SK-N-SH (cell line): ENCODE results near the gene SDHA. TPM values are rescaled to one million over a fixed set of nuclear protein-coding genes. Genes with fewer than 3 reads are reported as not detected.
"Not testable (repeated sequence)": the region's sequence is repeated elsewhere in the genome, so short reads cannot be mapped to it uniquely, and the experiment has no call there.

Source experiments
- CTCF ChIA-PET: fragments of 300-600, 350-600 bp; formaldehyde crosslinking; extraction: SDS; loops from one replicate; lab custom pipeline; 2021; lab: Yijun Ruan, JAX
- POLR2A ChIA-PET: fragments of 350-600 bp; sonication (Branson Sonifier 250); formaldehyde crosslinking; extraction: SDS; loops from one replicate; lab custom pipeline; 2020; ENCODE audit warnings: antibody characterized with exemption, inconsistent platforms; lab: Yijun Ruan, JAX
- DNase-seq: peaks from one replicate; pipeline ENCODE4 v3.0.0; 2012
- H2AFZ ChIP-seq: fragments of 200-600 bp; sonication (generic); 2 replicates; pipeline ENCODE4 v1.8.1; 2016; ENCODE audit warnings: antibody characterized with exemption, mild to moderate bottlenecking, low read depth
- H3F3A ChIP-seq: fragments of 200-600 bp; sonication (generic); replicated peaks from 2 replicates; pipeline ENCODE3; 2016; ENCODE audit warnings: antibody characterized with exemption, mild to moderate bottlenecking; ENCODE audit not compliant: insufficient read depth
- H3K27ac ChIP-seq, 2 experiments: fragments of 200-500 bp in 1 of 2; fragments of 200-600 bp in 1 of 2; sonication (Bioruptor generic) in 1 of 2; sonication (generic), shearing (Covaris generic) in 1 of 2; 2 replicates each; pipeline versions ENCODE4 v1.5.1 to v1.6.1; 2014 to 2016; ENCODE audit warnings: low read depth in 2 of 2, inconsistent platforms in 1 of 2, low read length in 1 of 2, mild to moderate bottlenecking in 1 of 2, mixed read lengths in 1 of 2
- H3K27me3 ChIP-seq: fragments of 200-600 bp; sonication (generic), shearing (Covaris generic); 2 replicates; pipeline ENCODE4 v1.6.1; 2016; ENCODE audit warnings: mixed run types; ENCODE audit not compliant: insufficient read depth
- H3K36me3 ChIP-seq, 2 experiments: fragments of 200-500 bp in 1 of 2; fragments of 200-600 bp in 1 of 2; sonication (Bioruptor generic) in 1 of 2; sonication (generic) in 1 of 2; replicated peaks in 1 of 2; 2 replicates each; pipeline versions ENCODE3 to v1.5.1; 2014 to 2016; ENCODE audit warnings: low read length in 1 of 2, mild to moderate bottlenecking in 1 of 2; ENCODE audit not compliant: insufficient read depth in 2 of 2, control insufficient read depth in 1 of 2
- H3K4me1 ChIP-seq, 2 experiments: fragments of 200-500 bp in 1 of 2; fragments of 200-600 bp in 1 of 2; sonication (Bioruptor generic) in 1 of 2; sonication (generic), shearing (Covaris generic) in 1 of 2; 2 replicates each; pipeline versions ENCODE4 v1.5.1 to v1.6.1; 2014 to 2016; ENCODE audit warnings: low read depth in 1 of 2, low read length in 1 of 2, mixed run types in 1 of 2; ENCODE audit not compliant: insufficient read depth in 2 of 2, control insufficient read depth in 1 of 2
- H3K4me2 ChIP-seq: fragments of 200-600 bp; sonication (generic), shearing (Covaris generic); 2 replicates; pipeline ENCODE4 v1.6.1; 2017; ENCODE audit warnings: mixed run types
- H3K4me3 ChIP-seq, 2 experiments: fragments of 200-500 bp in 1 of 2; fragments of 200-600 bp in 1 of 2; sonication (Bioruptor generic) in 1 of 2; sonication (generic), shearing (Covaris generic) in 1 of 2; 2 replicates each; pipeline versions ENCODE4 v1.5.1 to v1.8.1; 2014 to 2016; ENCODE audit warnings: low read depth in 2 of 2, inconsistent platforms in 1 of 2, low read length in 1 of 2, mild to moderate bottlenecking in 1 of 2, mixed read lengths in 1 of 2, moderate library complexity in 1 of 2
- H3K79me2 ChIP-seq: fragments of 200-600 bp; sonication (generic); 2 replicates; pipeline ENCODE4 v1.8.1; 2017; ENCODE audit warnings: mild to moderate bottlenecking; ENCODE audit not compliant: insufficient read depth
- H3K9ac ChIP-seq: fragments of 200-600 bp; sonication (generic); 2 replicates; pipeline ENCODE4 v1.6.1; 2017; ENCODE audit warnings: mixed run types
- H3K9me2 ChIP-seq: fragments of 200-600 bp; sonication (generic); 2 replicates; pipeline ENCODE4 v1.6.1; 2017; ENCODE audit warnings: mixed run types
- H3K9me3 ChIP-seq: fragments of 200-600 bp; sonication (generic); 2 replicates; pipeline ENCODE4 v1.6.1; 2017; ENCODE audit warnings: mixed run types, mild to moderate bottlenecking, moderate library complexity
- H4K20me1 ChIP-seq: fragments of 200-600 bp; sonication (generic); 2 replicates; pipeline ENCODE4 v1.6.1; 2017; ENCODE audit warnings: mild to moderate bottlenecking, mixed run types; ENCODE audit not compliant: insufficient read depth
- FOSL2 ChIP-seq: IDR thresholded peaks from 2 replicates; pipeline ENCODE4 v1.4.0; 2012; ENCODE audit warnings: low read depth, mild to moderate bottlenecking, moderate library complexity, borderline replicate concordance
- FOXJ3 ChIP-seq: sonication (generic); formaldehyde crosslinking; IDR thresholded peaks from 2 replicates; pipeline ENCODE4 v1.5.1; 2020; ENCODE audit warnings: mild to moderate bottlenecking, missing genetic modification reagents
- GABPA ChIP-seq: IDR thresholded peaks from 2 replicates; pipeline ENCODE4 v1.4.0; 2012; ENCODE audit warnings: low read depth, mild to moderate bottlenecking
- GATA2 ChIP-seq: sonication (generic); formaldehyde crosslinking; IDR thresholded peaks from 2 replicates; pipeline ENCODE4 v1.5.0; 2020; ENCODE audit warnings: mild to moderate bottlenecking, missing genetic modification reagents
- NRF1 ChIP-seq: IDR thresholded peaks from 2 replicates; pipeline ENCODE4 v1.6.1; 2012; ENCODE audit warnings: low read depth, mild to moderate bottlenecking, low read length
- RAD21 ChIP-seq: IDR thresholded peaks from 2 replicates; pipeline ENCODE4 v1.6.1; 2012; ENCODE audit warnings: mild to moderate bottlenecking, low read length
- RFX5 ChIP-seq: IDR thresholded peaks from 2 replicates; pipeline ENCODE4 v1.6.1; 2012; ENCODE audit warnings: mild to moderate bottlenecking, improper control_type of control experiment, low read length
- RXRA ChIP-seq: IDR thresholded peaks from 2 replicates; pipeline ENCODE4 v1.4.0; 2012; ENCODE audit warnings: low read depth, mild to moderate bottlenecking, borderline replicate concordance
- SIN3A ChIP-seq: IDR thresholded peaks from 2 replicates; pipeline ENCODE4 v1.6.1; 2012; ENCODE audit warnings: low read depth, mild to moderate bottlenecking, low read length, moderate library complexity, borderline replicate concordance
- SMC3 ChIP-seq: IDR thresholded peaks from 2 replicates; pipeline ENCODE4 v1.6.1; 2012; ENCODE audit warnings: low read depth, low read length, improper control_type of control experiment
- TAF1 ChIP-seq: IDR thresholded peaks from 2 replicates; pipeline ENCODE4 v1.6.1; 2012; ENCODE audit warnings: low read depth, mild to moderate bottlenecking, low read length, moderate library complexity, borderline replicate concordance
- TCF12 ChIP-seq: IDR thresholded peaks from 2 replicates; pipeline ENCODE4 v1.4.0; 2012
- TEAD4 ChIP-seq: IDR thresholded peaks from 2 replicates; pipeline ENCODE4 v1.4.0; 2012; ENCODE audit warnings: mild to moderate bottlenecking, borderline replicate concordance; ENCODE audit not compliant: insufficient read depth
- WGBS: methylation state at CpG from one replicate; pipeline ENCODE4 v1.1.6; 2017; ENCODE audit warnings: low lambda C conversion rate; 5-methylcytosine and 5-hydroxymethylcytosine counted together
- polyA plus RNA-seq, 3 experiments: library from polyadenylated mRNA; depleted of rRNA; stranded (reverse); fragments of >200 nt; gene quantifications; 2 replicates each; pipeline ENCODE4 v1.2.3, GENCODE V29; 2012
- TF ChIP-seq, protein P1 (sequence below): IDR thresholded peaks from 2 replicates; pipeline ENCODE4; 2012
- TF ChIP-seq, protein P2 (sequence below): IDR thresholded peaks from 2 replicates; pipeline ENCODE4 v1.4.0; 2012; ENCODE audit warnings: low read depth, borderline replicate concordance
- TF ChIP-seq, protein P3 (sequence below): fragments of 150-350 bp; IDR thresholded peaks from 2 replicates; pipeline ENCODE4 v1.6.1; 2017; ENCODE audit warnings: antibody characterized with exemption, low read length, low read depth, borderline replicate concordance
- TF ChIP-seq, protein P4 (sequence below): fragments of 200-600 bp; sonication (generic); IDR thresholded peaks from 2 replicates; pipeline ENCODE4 v1.6.1; 2017; ENCODE audit warnings: antibody characterized with exemption, mild to moderate bottlenecking, moderate library complexity

The SDHA gene
- polyA plus RNA-seq, 1 of the 3 experiments (the other 2 are of a cell fraction): 106 TPM

DNA sequence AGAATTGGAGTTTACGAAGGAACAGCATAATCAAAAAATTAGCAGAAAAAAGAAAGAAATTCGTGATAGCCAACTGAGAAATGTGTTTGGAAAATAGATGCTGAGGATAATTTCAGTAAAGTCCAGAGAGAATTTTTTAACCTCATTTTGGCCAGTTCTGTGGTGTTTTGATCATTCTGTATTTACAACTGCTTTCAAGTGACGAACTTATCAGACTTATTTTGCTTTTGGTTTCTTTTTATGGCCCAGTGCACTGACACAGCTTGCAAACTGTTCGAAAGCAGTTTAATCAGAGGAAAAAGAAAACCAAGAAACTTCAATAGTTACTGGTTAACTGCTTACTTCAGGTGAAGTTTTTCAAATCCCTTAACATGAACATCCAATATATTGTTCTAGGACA lies 1.9 kb downstream of the SDHA start:
- H3K9me3 ChIP-seq: no peaks in the 10 kb centered on the region
- TF ChIP-seq RAD21 (no peak), TCF12 (no peak), SMC3 (no peak)
- TF ChIP-seq, protein P1, sequence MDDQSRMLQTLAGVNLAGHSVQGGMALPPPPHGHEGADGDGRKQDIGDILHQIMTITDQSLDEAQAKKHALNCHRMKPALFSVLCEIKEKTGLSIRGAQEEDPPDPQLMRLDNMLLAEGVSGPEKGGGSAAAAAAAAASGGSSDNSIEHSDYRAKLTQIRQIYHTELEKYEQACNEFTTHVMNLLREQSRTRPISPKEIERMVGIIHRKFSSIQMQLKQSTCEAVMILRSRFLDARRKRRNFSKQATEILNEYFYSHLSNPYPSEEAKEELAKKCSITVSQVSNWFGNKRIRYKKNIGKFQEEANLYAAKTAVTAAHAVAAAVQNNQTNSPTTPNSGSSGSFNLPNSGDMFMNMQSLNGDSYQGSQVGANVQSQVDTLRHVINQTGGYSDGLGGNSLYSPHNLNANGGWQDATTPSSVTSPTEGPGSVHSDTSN: no peak
- TF ChIP-seq, all 33 proteins: peak for 0
- H2AFZ ChIP-seq: no peak overlapping the region
- H3K27me3 ChIP-seq: no peaks in the 10 kb centered on the region
- peak overlapping the region; percentile 88; the same call in 1 of the 2 replicates for H3K9ac ChIP-seq
- H3F3A ChIP-seq: peaks cover 2% of the 10 kb centered on the region
- peaks cover 52% of the 10 kb centered on the region for H4K20me1 ChIP-seq
- peak overlapping the region; percentile 84 for H3K4me2 ChIP-seq
- peaks cover 6 to 20% of the 10 kb centered on the region in 2 experiments for H3K4me1 ChIP-seq
- CTCF ChIA-PET: interaction anchor here (2.6 kb wide), 1 partner anchor 32 kb away, joined by 11 read pairs; no protein-coding TSS in a partner anchor
- H3K36me3 ChIP-seq: peaks cover 10% of the 10 kb centered on the region in 2 experiments
- WGBS: 72% methylated on average over 4 of the region's 4 CpGs
- peaks cover 84% of the 10 kb centered on the region for H3K79me2 ChIP-seq
- no peak overlapping the region for H3K27ac ChIP-seq
- POLR2A ChIA-PET: no interaction called here
- peak overlapping the region; percentile 60 to 91; a peak in 3 of 4 replicates for H3K4me3 ChIP-seq
- DNase-seq: no peak
- no peaks in the 10 kb centered on the region for H3K9me2 ChIP-seq

DNA sequence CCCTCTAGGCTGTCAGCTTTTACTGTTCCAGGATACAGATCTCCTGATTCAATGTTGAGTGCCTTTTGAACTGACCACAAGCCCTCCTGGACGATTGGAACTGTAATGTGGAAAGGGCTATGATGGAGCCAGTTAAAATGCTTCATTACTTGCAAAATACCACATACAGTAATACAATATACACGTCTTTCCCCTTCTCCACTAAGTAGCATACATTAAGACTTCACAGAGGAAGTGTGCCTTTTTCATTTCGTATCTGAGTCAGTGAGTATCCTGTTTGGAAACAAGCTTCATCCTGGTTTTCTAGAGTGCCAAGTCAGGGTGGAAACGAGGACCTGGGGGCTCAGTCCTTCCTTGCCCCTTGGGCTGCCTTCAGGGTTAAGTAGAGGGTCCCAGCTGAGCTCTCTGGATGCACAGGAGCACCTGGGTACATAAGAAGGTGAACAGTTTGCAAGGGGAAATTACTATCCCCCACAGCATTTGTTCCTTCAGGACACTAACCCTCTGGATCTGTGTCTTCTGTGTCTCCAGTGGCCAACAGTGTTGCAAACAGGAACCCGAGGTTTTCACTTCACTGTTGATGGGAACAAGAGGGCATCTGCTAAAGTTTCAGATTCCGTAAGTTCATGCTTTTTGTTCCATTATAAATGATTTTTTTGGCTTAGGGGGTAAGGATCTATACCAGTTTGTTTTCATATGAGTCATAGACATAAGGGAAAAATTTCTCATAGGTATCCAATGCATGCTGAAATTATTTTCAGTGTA lies 5.0 kb downstream of the SDHA start:
- Histone ChIP-seq H3K4me1 (peaks cover 6 to 20% of the 10 kb centered on the region in 2 experiments), H3K79me2 (peaks cover 73% of the 10 kb centered on the region), H3K36me3 (peaks cover 28 to 35% of the 10 kb centered on the region in 2 experiments), H3K27ac (peak overlapping the region in 1 of 2 experiments; percentile 35; a peak in 2 of 4 replicates), H4K20me1 (peaks cover 50% of the 10 kb centered on the region), H3K4me2 (peak overlapping the region; percentile 58)
- CTCF ChIA-PET, POLR2A ChIA-PET, DNase-seq, H3K4me3 ChIP-seq, H3F3A ChIP-seq, H3K9ac ChIP-seq, H2AFZ ChIP-seq, H3K27me3 ChIP-seq, H3K9me3 ChIP-seq, H3K9me2 ChIP-seq: not testable (repeated sequence)
- WGBS: 70% methylated on average over 6 of the region's 6 CpGs

DNA sequence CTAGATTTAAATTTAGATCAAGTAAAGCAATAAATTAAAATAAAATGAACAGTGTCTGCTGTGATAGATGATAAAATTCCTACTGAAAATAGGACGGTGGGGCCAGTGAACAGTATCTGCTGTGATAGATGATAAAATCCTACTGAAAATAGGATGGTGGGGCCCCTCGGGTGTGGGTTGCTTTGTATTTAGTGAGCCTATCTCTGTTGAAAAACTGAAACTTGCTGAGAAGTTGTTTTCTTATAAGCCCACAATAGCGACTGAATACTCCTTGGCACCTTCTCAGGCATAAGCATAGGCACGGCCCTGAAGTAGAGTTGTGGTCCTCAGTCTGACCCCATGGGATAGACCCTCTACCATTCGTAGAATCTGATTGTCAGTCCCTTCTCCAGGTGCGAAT lies 5.7 kb downstream of the SDHA start:
- Histone ChIP-seq H3K27me3 (no peaks in the 10 kb centered on the region), H3K4me1 (peaks cover 6 to 20% of the 10 kb centered on the region in 2 experiments), H4K20me1 (peaks cover 50% of the 10 kb centered on the region), H3F3A (no peaks in the 10 kb centered on the region), H3K27ac (no peak overlapping the region), H2AFZ (no peak overlapping the region), H3K36me3 (peaks cover 34 to 42% of the 10 kb centered on the region in 2 experiments), H3K79me2 (peaks cover 70% of the 10 kb centered on the region), H3K9me2 (no peaks in the 10 kb centered on the region), H3K9ac (no peak overlapping the region), H3K4me2 (no peak overlapping the region), H3K9me3 (no peaks in the 10 kb centered on the region), H3K4me3 (no peak overlapping the region)
- no peak for DNase-seq
- POLR2A ChIA-PET: no interaction called here
- WGBS: 90% methylated on average over 6 of the region's 6 CpGs
- CTCF ChIA-PET: no interaction called here
- TF ChIP-seq, protein P2, sequence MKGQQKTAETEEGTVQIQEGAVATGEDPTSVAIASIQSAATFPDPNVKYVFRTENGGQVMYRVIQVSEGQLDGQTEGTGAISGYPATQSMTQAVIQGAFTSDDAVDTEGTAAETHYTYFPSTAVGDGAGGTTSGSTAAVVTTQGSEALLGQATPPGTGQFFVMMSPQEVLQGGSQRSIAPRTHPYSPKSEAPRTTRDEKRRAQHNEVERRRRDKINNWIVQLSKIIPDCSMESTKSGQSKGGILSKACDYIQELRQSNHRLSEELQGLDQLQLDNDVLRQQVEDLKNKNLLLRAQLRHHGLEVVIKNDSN: no peak
- TF ChIP-seq TAF1: no peak
- no peak for TF ChIP-seq SMC3
- TF ChIP-seq GATA2: no peak
- no peak for TF ChIP-seq GABPA
- TF ChIP-seq, protein P3, sequence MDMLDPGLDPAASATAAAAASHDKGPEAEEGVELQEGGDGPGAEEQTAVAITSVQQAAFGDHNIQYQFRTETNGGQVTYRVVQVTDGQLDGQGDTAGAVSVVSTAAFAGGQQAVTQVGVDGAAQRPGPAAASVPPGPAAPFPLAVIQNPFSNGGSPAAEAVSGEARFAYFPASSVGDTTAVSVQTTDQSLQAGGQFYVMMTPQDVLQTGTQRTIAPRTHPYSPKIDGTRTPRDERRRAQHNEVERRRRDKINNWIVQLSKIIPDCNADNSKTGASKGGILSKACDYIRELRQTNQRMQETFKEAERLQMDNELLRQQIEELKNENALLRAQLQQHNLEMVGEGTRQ: no peak
- TF ChIP-seq, protein P4, sequence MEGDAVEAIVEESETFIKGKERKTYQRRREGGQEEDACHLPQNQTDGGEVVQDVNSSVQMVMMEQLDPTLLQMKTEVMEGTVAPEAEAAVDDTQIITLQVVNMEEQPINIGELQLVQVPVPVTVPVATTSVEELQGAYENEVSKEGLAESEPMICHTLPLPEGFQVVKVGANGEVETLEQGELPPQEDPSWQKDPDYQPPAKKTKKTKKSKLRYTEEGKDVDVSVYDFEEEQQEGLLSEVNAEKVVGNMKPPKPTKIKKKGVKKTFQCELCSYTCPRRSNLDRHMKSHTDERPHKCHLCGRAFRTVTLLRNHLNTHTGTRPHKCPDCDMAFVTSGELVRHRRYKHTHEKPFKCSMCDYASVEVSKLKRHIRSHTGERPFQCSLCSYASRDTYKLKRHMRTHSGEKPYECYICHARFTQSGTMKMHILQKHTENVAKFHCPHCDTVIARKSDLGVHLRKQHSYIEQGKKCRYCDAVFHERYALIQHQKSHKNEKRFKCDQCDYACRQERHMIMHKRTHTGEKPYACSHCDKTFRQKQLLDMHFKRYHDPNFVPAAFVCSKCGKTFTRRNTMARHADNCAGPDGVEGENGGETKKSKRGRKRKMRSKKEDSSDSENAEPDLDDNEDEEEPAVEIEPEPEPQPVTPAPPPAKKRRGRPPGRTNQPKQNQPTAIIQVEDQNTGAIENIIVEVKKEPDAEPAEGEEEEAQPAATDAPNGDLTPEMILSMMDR: no peak
- no peak for TF ChIP-seq NRF1
- TF ChIP-seq RXRA: no peak
- TF ChIP-seq TEAD4: no peak
- no peak for TF ChIP-seq FOSL2
- no peak for TF ChIP-seq RFX5
- TF ChIP-seq RAD21: no peak
- TF ChIP-seq SIN3A: no peak
- no peak for TF ChIP-seq FOXJ3 (CRISPR knock-in tag)
